HEK293 (cell line): Measurements from ENCODE around the gene PIF1.

Experiments used
- CTCF ChIP-seq: fragments of 450-650 bp; formaldehyde crosslinking; IDR thresholded peaks from 2 replicates; pipeline ENCODE4 v1.5.1; 2016; ENCODE audit warnings: missing biosample characterization, missing genetic modification characterization
- MYNN ChIP-seq: fragments of 450-650 bp; formaldehyde crosslinking; IDR thresholded peaks from 2 replicates; pipeline ENCODE4 v1.5.1; 2016; ENCODE audit warnings: missing biosample characterization, missing genetic modification characterization, borderline replicate concordance
- SALL2 ChIP-seq: fragments of 450-650 bp; formaldehyde crosslinking; IDR thresholded peaks from 2 replicates; pipeline ENCODE4 v1.5.0; 2017; ENCODE audit warnings: missing biosample characterization, mild to moderate bottlenecking, missing genetic modification characterization, borderline replicate concordance
- SETDB1 ChIP-seq: IDR thresholded peaks from one replicate; pipeline ENCODE4 v1.6.1; 2017; ENCODE audit warnings: mild to moderate bottlenecking, low read length, moderate library complexity, mixed read lengths; ENCODE audit not compliant: insufficient read length
- SP2 ChIP-seq: fragments of 450-650 bp; formaldehyde crosslinking; IDR thresholded peaks from 2 replicates; pipeline ENCODE4 v1.5.1; 2016; ENCODE audit warnings: missing biosample characterization, missing genetic modification characterization
- ZNF133 ChIP-seq: fragments of 450-650 bp; formaldehyde crosslinking; IDR thresholded peaks from 2 replicates; pipeline ENCODE4 v1.5.1; 2016; ENCODE audit warnings: missing biosample characterization, missing genetic modification characterization
- ZNF510 ChIP-seq: fragments of 450-650 bp; formaldehyde crosslinking; IDR thresholded peaks from 2 replicates; pipeline ENCODE4 v1.5.1; 2018; ENCODE audit warnings: mild to moderate bottlenecking, missing genetic modification characterization, missing biosample characterization; ENCODE audit not compliant: insufficient replicate concordance
- ZSCAN4 ChIP-seq: fragments of 450-650 bp; formaldehyde crosslinking; IDR thresholded peaks from 2 replicates; pipeline ENCODE4 v1.5.1; 2017; ENCODE audit warnings: missing biosample characterization, missing genetic modification characterization

- TF ChIP-seq ZSCAN4 (no peak), ZNF510 (tag by site-specific recombination) (no peak), SP2 (tag by site-specific recombination) (no peak), SALL2 (tag by site-specific recombination) (no peak), CTCF (tag by site-specific recombination) (no peak), SETDB1 (no peak), ZNF133 (tag by site-specific recombination) (no peak), MYNN (tag by site-specific recombination) (no peak)
Measured at GRCh38 chr15:64806509-64806908, 18.9 kb downstream of the PIF1 start.
